Coronary artery (tissue), 2 donors: ENCODE data around the gene AGBL5.

Experiments
- DNase-seq: peaks from one replicate; pipeline ENCODE4 v3.0.0-alpha.2; 2017; ENCODE audit warnings: low spot score
- H3K27ac ChIP-seq, 2 donors: fragments of 200-600 bp; sonication (generic); one replicate each; pipeline ENCODE4 v1.5.1; 2016 to 2019
- H3K4me3 ChIP-seq: fragments of 200-600 bp; sonication (generic); 2 replicates; pipeline ENCODE4 v1.5.1; 2016; ENCODE audit warnings: mild to moderate bottlenecking, moderate library complexity
- TF ChIP-seq, protein P1 (sequence below): fragments of 200-600 bp; sonication (generic); IDR thresholded peaks from one replicate; pipeline ENCODE4 v1.5.1; 2019; ENCODE audit warnings: antibody characterized with exemption

The AGBL5 gene

DNA sequence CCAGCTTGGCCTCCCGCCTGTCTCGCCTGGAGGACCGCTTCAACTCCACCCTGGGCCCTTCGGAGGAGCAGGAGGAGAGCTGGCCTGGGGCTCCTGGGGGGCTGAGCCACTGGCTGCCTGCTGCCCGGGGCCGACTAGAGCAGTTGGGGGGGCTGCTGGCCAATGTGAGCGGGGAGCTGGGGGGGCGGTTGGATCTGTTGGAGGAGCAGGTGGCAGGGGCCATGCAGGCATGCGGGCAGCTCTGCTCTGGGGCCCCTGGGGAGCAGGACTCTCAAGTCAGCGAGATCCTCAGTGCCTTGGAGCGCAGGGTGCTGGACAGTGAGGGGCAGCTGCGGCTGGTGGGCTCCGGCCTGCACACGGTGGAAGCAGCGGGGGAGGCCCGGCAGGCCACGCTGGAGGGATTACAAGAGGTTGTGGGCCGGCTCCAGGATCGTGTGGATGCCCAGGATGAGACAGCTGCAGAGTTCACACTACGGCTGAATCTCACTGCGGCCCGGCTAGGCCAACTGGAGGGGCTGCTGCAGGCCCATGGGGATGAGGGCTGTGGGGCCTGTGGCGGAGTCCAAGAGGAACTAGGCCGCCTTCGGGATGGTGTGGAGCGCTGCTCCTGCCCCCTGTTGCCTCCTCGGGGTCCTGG, 31.4 kb downstream of the AGBL5 start:
- DNase-seq: no peak
- Histone ChIP-seq H3K4me3 (no peak overlapping the region), H3K27ac (no peak overlapping the region)

DNA sequence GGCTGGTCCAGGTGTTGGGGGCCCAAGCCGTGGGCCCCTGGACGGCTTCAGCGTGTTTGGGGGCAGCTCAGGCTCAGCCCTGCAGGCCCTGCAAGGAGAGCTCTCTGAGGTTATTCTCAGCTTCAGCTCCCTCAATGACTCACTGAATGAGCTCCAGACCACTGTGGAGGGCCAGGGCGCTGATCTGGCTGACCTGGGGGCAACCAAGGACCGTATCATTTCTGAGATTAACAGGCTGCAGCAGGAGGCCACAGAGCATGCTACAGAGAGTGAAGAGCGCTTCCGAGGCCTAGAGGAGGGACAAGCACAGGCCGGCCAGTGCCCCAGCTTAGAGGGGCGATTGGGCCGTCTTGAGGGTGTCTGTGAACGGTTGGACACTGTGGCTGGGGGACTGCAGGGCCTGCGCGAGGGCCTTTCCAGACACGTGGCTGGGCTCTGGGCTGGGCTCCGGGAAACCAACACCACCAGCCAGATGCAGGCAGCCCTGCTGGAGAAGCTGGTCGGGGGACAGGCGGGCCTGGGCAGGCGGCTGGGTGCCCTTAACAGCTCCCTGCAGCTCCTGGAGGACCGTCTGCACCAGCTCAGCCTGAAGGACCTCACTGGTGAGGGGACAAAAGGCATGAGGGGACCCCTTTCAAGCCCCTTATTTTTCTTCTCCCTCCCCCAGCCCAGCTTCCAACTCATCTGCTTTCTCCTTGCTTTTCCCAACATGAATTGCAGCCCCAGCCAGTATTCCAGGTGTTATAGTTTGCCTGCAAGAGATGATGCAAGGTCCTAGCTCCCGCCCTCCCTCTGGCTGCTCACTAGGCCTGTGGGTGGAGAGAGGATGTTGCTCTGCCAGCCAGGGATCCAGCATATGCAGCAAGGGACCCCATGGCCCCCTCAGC, 32.2 kb downstream of the AGBL5 start:
- no peak overlapping the region for H3K27ac ChIP-seq
- DNase-seq: no peak
- TF ChIP-seq, protein P1, sequence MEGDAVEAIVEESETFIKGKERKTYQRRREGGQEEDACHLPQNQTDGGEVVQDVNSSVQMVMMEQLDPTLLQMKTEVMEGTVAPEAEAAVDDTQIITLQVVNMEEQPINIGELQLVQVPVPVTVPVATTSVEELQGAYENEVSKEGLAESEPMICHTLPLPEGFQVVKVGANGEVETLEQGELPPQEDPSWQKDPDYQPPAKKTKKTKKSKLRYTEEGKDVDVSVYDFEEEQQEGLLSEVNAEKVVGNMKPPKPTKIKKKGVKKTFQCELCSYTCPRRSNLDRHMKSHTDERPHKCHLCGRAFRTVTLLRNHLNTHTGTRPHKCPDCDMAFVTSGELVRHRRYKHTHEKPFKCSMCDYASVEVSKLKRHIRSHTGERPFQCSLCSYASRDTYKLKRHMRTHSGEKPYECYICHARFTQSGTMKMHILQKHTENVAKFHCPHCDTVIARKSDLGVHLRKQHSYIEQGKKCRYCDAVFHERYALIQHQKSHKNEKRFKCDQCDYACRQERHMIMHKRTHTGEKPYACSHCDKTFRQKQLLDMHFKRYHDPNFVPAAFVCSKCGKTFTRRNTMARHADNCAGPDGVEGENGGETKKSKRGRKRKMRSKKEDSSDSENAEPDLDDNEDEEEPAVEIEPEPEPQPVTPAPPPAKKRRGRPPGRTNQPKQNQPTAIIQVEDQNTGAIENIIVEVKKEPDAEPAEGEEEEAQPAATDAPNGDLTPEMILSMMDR: no peak
- H3K4me3 ChIP-seq: no peak overlapping the region

More for the DNA sequence above, 31.4 kb downstream of the AGBL5 start:
- TF ChIP-seq, protein P1: no peak

DNA sequence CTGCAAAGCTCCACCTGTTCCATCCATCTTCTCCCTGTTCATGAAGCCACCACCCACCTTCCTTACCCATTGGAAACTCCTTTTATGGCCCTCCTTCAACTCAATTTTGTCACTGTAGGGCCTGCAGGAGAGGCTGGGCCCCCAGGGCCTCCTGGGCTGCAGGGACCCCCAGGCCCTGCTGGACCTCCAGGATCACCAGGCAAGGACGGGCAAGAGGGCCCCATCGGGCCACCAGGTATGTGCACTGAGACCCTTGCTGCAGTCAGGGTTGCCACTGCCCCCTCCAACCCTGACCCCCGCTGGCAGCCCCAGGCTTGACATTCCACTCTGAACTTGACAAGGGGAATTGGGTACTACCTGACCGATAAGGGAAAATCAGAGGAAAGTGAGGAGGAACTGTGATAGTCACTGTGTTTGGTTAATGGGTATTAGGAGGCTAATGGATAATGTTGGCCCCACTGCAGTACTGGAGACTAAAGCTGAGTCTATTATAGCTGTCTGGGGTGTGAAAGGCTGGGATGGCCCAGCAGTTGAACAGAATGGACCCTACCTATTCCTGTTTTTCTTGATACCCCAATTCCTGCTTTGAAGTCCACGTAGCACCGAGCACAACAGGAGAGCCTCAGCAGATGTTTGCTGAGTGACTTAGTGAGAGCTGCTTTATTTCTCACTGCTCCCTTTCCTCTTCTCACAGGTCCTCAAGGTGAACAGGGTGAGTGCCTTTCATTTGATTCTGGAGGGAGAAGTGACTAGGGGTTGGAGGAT, 33.0 kb downstream of the AGBL5 start:
- Histone ChIP-seq H3K4me3 (no peak overlapping the region), H3K27ac (peak overlapping the region in 1 of 2 donors; percentile 93)
- TF ChIP-seq, protein P1: no peak
- no peak for DNase-seq

DNA sequence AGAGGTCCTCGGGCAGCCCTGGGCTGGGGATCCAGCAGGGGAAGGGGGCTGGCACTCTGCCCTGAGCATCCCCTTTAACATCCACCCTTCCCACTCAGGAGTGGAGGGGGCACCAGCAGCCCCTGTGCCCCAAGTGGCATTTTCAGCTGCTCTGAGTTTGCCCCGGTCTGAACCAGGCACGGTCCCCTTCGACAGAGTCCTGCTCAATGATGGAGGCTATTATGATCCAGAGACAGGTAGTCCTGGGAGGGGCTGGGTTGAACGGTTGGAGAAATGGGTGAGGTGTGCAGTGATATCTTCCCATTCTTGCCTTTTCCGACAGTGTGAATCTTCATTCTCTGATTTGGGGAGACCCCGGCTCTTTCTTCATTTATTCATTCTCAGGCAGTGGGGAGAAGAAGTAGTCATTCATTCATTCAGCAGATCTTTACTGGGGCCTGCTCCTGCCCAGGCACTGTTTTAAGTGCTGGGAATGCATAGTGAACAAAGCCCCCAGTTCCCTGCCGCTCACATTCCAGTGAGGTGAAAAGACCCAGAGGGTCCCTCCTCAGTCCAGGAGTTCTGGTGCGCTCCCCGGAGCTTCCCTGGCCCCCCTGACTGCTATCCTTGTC, 33.7 kb downstream of the AGBL5 start:
- H3K4me3 ChIP-seq: peak overlapping the region; percentile 79

DNA sequence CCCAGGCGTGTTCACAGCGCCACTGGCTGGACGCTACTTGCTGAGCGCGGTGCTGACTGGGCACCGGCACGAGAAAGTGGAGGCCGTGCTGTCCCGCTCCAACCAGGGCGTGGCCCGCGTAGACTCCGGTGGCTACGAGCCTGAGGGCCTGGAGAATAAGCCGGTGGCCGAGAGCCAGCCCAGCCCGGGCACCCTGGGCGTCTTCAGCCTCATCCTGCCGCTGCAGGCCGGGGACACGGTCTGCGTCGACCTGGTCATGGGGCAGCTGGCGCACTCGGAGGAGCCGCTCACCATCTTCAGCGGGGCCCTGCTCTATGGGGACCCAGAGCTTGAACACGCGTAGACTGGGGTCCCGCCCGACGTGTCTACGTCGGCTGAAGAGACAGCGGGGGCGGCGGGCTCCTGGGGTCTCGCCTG, 34.2 kb downstream of the AGBL5 start:
- TF ChIP-seq, protein P1: no peak
- DNase-seq: peak; percentile 91

More for the DNA sequence above, 33.7 kb downstream of the AGBL5 start:
- H3K27ac ChIP-seq: peak overlapping the region in 1 of 2 donors; percentile 93
- TF ChIP-seq, protein P1: peak; percentile 19
- no peak for DNase-seq

DNA sequence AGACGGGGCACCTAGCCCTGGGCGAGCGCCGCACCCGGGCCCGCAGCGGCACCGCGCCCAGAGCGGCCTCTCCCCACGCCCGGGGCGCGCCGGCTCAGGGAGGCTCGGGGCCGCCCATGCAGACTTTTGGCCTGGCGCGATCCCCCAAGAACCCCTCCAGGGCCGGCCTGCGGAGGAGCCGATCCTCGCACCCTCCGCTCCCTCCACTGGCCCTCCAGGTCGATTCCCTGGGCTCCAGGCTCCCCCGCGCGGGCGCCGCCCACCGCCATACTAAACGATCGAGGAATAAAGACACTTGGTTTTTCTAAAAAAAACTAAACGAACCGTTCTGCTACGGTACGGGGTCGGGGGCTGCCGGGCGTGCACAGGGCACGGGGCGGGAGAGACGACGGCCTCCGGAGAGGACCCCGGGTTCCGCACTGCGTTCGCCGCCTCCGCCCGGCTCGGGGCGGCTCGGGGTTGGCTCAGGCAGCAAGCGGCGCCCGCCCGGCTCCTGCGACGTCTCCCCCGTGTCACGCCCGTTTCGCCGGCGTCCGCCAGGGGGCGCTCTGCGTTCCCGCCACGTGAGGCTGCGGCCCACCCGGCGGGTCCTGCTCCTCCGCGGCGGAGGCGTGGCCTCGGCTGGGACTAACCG, 34.7 kb downstream of the AGBL5 start:
- Histone ChIP-seq H3K4me3 (peak overlapping the region; percentile 79), H3K27ac (peak overlapping the region; percentile 58 to 93)
- TF ChIP-seq, protein P1: peak; percentile 87
- DNase-seq: peak; percentile 96

More for the DNA sequence above, 34.2 kb downstream of the AGBL5 start:
- Histone ChIP-seq H3K27ac (peak overlapping the region; percentile 58 to 93), H3K4me3 (peak overlapping the region; percentile 79)
